ENCODE measurements around the gene FAN1. TPM values are rescaled to one million over a fixed set of nuclear protein-coding genes. Genes with fewer than 3 reads are reported as not detected.

FAN1 gene
- total RNA-seq, 1 experiment from 2014 or later: 21.5 TPM

DNA sequence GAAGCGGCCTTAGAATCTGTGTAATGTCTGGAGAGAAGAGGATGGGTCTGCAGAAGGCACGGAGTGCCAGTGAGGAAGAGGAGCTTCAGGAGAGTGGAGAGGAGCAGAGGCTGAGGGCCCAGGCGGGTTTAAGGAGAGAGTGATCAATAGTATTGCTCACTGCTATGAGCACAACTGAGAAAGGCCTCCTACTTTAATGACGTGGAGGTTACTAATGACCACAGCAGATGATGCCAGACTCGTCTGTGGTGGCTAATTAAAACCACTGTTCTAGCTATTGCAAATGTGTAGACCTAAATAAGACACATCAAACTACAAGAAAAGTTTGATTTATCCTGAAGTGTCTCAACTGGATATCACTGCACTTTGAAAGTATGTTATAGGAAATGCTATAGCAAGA is 54.5 kb downstream of the FAN1 start:
- H3K27me3 ChIP-seq: no peaks in the 10 kb centered on the region
- no peaks in the 10 kb centered on the region for H3K9me3 ChIP-seq (replicated peaks)
- H3K27ac ChIP-seq: no peak overlapping the region
- H3K4me3 ChIP-seq: no peak overlapping the region
- DNase-seq: no peak
- H3K4me1 ChIP-seq: peaks cover 3% of the 10 kb centered on the region; the same call in 1 of the 2 replicates
- H3K36me3 ChIP-seq: peaks cover 9% of the 10 kb centered on the region

DNA sequence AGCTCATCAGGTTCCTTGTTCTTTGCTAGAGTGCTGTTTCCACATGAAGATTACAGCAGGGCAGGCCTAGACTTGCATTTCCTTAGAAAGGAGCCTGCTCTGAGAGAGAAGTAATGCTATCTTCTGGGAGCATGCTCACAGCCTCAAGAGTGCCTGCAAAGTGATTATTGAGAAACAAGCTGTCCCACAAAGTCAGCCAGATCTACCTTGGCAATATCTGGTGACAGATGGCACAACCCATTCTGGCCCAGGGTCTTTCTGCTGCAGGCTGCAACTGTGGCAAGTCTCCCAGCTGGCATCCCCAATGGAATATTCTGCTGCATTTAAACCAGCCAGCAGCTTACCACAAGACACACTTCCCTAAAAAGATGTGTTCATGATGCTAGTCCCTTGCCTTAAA is 58.4 kb downstream of the FAN1 start:
- DNase-seq: no peak
- Histone ChIP-seq H3K4me1 (no peaks in the 10 kb centered on the region), H3K36me3 (peaks cover 8% of the 10 kb centered on the region), H3K27ac (no peak overlapping the region), H3K27me3 (no peaks in the 10 kb centered on the region), H3K9me3 (replicated peaks) (no peaks in the 10 kb centered on the region), H3K4me3 (no peak overlapping the region)

DNA sequence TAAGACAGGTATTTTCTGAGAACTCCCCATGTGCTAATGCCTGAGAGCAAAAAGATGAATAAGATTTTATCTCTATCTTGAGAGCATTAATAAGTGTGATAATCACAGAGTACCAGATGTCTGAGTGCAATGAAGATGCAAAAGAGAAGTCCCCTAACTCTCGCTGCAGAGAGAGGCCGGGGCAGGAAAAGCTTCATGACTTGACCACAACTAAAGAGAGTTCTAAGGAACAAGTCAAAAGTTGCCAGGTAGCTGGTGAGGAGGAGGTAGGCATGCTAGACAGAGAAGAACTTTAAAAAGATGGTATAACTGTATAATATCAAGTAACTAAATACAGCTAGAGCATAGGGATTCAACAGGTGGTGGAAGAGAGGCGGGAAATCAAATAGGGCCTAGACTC is 58.9 kb downstream of the FAN1 start:
- Histone ChIP-seq H3K27ac (no peak overlapping the region), H3K4me3 (no peak overlapping the region), H3K9me3 (replicated peaks) (no peaks in the 10 kb centered on the region), H3K27me3 (no peaks in the 10 kb centered on the region), H3K4me1 (no peaks in the 10 kb centered on the region), H3K36me3 (peaks cover 8% of the 10 kb centered on the region)
- no peak for DNase-seq

DNA sequence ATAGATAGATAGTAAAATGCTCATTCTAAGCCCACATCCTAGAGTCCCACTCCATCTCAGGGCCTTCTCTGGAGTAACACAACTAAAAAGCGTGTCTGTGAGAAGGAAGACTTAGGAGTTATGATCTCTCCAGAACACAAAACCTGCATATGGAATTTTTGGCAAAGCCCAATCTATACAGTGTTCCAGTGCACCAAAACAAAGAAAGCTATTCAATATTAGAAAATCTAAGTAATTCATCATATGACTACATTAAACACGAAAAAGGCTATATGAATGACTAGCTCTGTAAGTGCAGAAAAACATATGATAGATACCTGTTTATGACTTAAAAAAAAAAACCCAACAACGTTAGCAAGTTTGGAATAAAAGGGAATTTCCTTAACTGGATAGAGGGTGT is 60.0 kb downstream of the FAN1 start:
- Histone ChIP-seq H3K36me3 (peaks cover 3% of the 10 kb centered on the region; the same call in 1 of the 2 replicates), H3K27me3 (no peaks in the 10 kb centered on the region), H3K9me3 (replicated peaks) (no peaks in the 10 kb centered on the region), H3K27ac (no peak overlapping the region), H3K4me1 (no peaks in the 10 kb centered on the region), H3K4me3 (no peak overlapping the region)
- DNase-seq: no peak

DNA sequence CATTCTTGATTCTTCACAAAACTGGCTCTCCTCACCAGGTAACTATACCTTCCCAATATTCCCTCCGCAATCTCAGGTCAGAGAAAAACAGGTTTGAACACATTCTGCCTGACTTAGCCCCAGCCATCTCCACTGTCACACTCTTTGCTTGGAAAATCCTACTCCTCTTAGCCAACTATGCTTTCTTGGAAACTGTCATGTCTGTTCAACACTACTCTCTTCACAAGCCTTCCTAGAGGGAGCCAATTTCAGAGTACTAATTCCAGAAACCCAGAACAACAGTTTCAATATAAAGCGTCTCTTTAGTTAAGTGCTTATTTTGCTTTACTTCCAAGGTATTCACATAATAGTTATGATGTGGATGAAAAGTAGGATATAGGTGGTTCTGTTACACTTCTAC is 66.0 kb downstream of the FAN1 start:
- H3K4me1 ChIP-seq: no peaks in the 10 kb centered on the region
- no peak overlapping the region for H3K4me3 ChIP-seq
- no peaks in the 10 kb centered on the region for H3K9me3 ChIP-seq (replicated peaks)
- no peaks in the 10 kb centered on the region for H3K27me3 ChIP-seq
- DNase-seq: no peak
- no peak overlapping the region for H3K27ac ChIP-seq
- peaks cover 9% of the 10 kb centered on the region; the same call in 1 of the 2 replicates for H3K36me3 ChIP-seq

DNA sequence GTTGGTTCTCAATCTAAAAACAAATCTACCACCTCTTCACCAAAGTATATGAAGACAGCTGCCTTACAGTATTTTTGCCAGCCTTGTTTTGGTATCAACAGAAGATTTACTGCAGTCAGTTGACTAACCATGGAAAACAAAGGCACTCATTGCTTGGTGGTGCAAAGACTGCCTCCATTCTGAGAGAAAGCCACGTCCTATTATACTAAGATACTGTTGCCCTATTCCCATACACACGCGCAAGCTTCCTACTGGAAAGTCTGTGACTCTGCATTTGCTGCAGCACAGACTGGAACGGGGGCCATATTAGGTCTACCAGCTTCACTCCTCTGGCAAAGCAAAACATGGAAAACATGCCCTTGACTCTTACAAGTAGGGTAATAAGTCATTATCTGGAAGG is 69.7 kb downstream of the FAN1 start:
- peaks cover 5% of the 10 kb centered on the region; the same call in 1 of the 2 replicates for H3K36me3 ChIP-seq

DNA sequence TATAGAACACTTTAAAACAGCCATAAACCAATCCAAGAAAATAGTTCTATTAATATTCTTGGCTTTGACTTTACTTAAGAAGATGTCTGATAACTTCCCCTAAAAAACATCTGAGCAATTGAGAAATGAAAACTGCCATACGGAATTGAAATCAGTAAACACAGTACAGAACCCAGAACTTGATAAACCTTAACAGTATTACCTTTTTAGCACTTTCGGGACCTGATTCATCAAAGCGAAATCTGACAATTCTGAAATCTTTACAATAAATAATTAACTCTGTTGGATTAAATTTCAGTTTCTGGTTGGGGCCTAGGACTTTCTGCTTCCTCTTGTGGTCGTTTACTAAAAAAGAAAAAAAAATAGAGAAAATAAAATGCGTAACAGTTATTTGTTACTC is 70.4 kb downstream of the FAN1 start:
- Histone ChIP-seq H3K27ac (no peak overlapping the region), H3K4me1 (no peaks in the 10 kb centered on the region), H3K36me3 (peaks cover 5% of the 10 kb centered on the region; the same call in 1 of the 2 replicates), H3K4me3 (no peak overlapping the region), H3K27me3 (no peaks in the 10 kb centered on the region), H3K9me3 (replicated peaks) (no peaks in the 10 kb centered on the region)
- no peak for DNase-seq

More for the DNA sequence above, 69.7 kb downstream of the FAN1 start:
- no peaks in the 10 kb centered on the region for H3K27me3 ChIP-seq
- H3K4me3 ChIP-seq: no peak overlapping the region
- DNase-seq: no peak
- no peaks in the 10 kb centered on the region for H3K9me3 ChIP-seq (replicated peaks)
- no peak overlapping the region for H3K27ac ChIP-seq
- H3K4me1 ChIP-seq: no peaks in the 10 kb centered on the region

DNA sequence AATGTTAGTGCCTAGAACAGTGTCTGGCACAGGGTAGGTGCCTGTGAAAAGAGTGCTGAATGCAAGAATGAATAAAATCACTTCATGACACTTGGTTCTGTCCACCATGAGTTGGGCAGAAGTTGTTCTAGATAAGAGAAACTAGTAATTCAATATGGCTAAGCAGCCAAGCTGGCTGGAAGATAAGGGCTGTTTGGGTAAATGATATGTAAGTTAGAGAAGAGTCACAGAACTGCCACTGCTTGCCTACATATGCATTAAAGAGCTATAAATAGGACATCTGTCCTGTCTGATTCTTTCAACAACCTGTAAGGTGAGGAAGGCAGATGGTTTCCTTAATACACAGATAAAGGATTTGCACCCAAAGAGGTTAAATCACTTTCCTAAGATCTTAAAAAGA is 74.6 kb downstream of the FAN1 start:
- H3K27me3 ChIP-seq: no peaks in the 10 kb centered on the region

DNA sequence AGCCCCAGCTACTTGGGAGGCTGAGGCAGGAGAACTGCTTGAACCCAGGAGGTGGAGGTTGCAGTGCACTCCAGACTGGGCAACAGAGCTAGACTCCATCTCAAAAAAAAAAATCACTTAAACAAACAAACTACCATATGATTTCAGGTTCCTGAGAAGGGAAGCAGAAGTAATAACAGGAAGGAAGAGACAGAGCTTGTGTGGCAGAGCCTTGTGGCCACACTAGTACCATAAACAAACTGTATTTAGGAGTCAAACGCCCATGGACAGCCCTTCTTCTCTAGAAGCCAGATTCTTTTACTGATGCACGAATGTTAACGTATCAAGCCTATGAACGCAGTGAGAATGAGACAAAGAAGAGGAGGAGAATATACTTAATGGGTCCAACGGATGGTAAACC is 75.7 kb downstream of the FAN1 start:
- Histone ChIP-seq H3K9me3 (replicated peaks) (no peaks in the 10 kb centered on the region), H3K4me1 (no peaks in the 10 kb centered on the region), H3K27ac (no peak overlapping the region), H3K4me3 (no peak overlapping the region), H3K27me3 (no peaks in the 10 kb centered on the region), H3K36me3 (no peaks in the 10 kb centered on the region)
- DNase-seq: no peak

More for the DNA sequence above, 74.6 kb downstream of the FAN1 start:
- Histone ChIP-seq H3K4me1 (no peaks in the 10 kb centered on the region), H3K36me3 (peaks cover 5% of the 10 kb centered on the region; the same call in 1 of the 2 replicates), H3K9me3 (replicated peaks) (no peaks in the 10 kb centered on the region), H3K4me3 (no peak overlapping the region), H3K27ac (no peak overlapping the region)
- DNase-seq: no peak

DNA sequence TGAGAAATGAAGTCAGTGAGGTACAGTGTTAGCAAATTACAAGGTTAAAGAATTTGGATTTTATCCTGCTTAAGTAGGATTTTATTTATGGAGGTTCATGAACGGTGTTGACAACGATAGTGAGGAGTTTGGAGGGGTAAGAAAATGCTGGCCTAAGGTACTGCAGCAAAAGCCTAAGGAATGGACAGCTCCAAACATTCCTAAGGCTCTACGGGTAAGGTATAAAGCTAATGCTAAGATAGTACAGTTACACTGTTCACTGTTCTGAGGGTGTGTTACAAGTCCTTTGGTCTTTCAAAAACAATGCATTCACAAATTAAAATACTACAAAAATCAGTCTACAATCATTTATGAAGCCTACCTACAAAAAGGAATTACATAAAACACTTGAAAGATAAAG is 80.4 kb downstream of the FAN1 start:
- Histone ChIP-seq H3K4me1 (no peaks in the 10 kb centered on the region), H3K9me3 (replicated peaks) (no peaks in the 10 kb centered on the region), H3K4me3 (no peak overlapping the region), H3K27me3 (no peaks in the 10 kb centered on the region), H3K27ac (no peak overlapping the region), H3K36me3 (no peaks in the 10 kb centered on the region)
- DNase-seq: no peak

DNA sequence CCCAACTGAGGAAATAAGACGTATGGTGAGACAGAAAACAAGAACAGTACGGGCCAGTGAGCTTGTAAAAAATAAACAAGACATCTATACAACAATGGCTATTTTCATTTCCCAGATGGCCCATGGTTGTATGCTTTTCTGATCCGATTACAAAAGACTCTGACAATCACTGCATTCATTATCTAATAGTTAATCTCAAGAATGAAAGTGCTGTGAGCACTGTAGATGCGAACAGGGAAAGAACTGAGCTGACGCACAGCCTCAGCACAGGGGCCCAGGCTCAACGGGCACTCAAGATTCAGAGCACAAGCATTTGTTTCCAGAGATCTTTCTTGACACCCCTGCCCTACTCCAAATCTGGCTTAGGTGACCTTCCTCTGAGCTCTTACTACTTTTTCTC is 80.8 kb downstream of the FAN1 start:
- no peaks in the 10 kb centered on the region for H3K9me3 ChIP-seq (replicated peaks)
- DNase-seq: no peak
- H3K36me3 ChIP-seq: no peaks in the 10 kb centered on the region
- H3K27me3 ChIP-seq: no peaks in the 10 kb centered on the region
- H3K27ac ChIP-seq: no peak overlapping the region
- no peak overlapping the region for H3K4me3 ChIP-seq
- no peaks in the 10 kb centered on the region for H3K4me1 ChIP-seq

DNA sequence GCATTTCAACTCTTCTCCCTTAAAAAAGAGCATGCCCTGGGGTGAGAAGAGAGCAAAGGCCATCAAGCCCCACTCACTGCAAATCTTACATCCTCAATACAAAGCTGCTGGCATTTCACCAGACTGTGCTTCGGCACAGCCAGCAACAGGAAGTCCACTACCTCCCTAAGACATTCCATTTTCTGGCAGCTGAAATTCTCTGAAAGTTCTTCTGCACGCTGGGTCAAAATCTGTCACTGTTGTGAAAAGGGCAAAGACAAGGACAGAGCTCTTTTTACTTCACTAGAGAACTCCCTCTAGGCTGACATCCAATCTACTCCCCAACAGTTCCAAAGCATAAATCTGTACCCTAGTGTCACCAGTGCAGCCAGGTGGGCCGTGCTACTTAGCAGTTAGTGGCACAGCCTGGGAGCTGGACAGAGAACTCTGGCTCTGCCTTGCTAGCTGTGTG is 81.4 kb downstream of the FAN1 start:
- Histone ChIP-seq H3K27ac (no peak overlapping the region), H3K4me3 (no peak overlapping the region), H3K27me3 (no peaks in the 10 kb centered on the region), H3K4me1 (peaks cover 4% of the 10 kb centered on the region), H3K9me3 (replicated peaks) (no peaks in the 10 kb centered on the region), H3K36me3 (no peaks in the 10 kb centered on the region)
- no peak for DNase-seq

DNA sequence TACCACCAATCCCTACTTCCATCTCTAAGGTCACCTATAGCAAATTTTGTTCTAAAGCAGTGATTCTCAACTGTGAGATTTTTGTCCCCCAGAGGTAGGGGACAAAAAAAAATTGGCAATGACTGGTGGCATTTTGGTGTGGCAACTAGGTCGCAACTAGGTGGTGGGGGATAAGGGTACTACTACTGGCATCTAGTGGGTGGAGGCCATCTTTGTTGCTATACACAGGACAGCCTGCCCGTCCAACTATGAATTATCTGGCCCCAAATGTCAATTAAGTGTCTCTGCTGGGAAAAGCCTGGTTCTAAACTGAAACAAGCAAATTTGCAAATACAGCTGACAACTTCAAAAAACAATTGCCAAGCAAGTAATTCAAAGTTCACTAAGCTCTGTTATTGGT is 86.3 kb downstream of the FAN1 start:
- no peaks in the 10 kb centered on the region for H3K36me3 ChIP-seq
- DNase-seq: peak in 1 of 2 experiments; percentile 13
- H3K27me3 ChIP-seq: no peaks in the 10 kb centered on the region
- peak overlapping the region; percentile 92 for H3K4me3 ChIP-seq
- H3K9me3 ChIP-seq (replicated peaks): no peaks in the 10 kb centered on the region
- H3K27ac ChIP-seq: no peak overlapping the region
- H3K4me1 ChIP-seq: peaks cover 5% of the 10 kb centered on the region

DNA sequence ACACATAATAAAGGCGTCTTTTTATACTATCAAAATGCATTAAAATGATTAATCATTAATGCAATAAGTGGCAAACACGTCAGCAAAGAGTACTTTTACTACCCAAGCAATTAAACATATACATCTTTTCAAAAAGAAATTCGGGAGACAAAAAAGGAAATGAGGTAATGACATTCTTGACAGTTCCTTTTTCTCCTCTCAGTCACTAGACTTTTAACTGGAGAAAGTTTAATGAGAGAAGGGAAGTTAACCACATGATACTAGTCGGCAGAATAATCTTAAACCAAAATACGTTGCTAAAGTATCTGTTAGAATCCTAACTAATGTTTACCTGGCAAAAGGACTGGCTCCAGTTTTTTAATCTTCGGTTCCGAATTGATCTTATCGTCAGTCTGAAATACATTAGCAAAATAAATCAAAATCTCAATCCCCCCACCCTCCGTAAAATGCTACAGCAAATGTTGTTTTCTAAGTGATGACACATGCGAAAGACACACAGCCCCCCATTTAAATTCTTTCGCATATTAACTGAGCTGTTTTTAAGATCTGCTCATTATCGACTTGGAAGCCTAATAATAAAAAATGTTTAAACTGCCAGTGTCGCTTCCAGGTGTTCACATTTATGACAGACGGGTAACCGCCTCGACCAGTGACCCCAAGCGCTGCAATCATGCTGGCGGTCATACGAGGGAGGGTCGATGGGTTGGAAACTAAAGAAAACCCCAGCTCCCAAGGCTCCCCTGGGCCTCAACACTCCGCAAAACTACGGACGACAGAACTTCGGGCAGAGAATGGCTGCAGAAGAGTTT is 86.9 kb downstream of the FAN1 start:
- DNase-seq: peak in 1 of 2 experiments; percentile 10
- H3K27ac ChIP-seq: peak overlapping the region; percentile 67
- no peaks in the 10 kb centered on the region for H3K9me3 ChIP-seq (replicated peaks)
- H3K27me3 ChIP-seq: no peaks in the 10 kb centered on the region
- peaks cover 5% of the 10 kb centered on the region for H3K4me1 ChIP-seq
- H3K36me3 ChIP-seq: no peaks in the 10 kb centered on the region
- H3K4me3 ChIP-seq: peak overlapping the region; percentile 92

DNA sequence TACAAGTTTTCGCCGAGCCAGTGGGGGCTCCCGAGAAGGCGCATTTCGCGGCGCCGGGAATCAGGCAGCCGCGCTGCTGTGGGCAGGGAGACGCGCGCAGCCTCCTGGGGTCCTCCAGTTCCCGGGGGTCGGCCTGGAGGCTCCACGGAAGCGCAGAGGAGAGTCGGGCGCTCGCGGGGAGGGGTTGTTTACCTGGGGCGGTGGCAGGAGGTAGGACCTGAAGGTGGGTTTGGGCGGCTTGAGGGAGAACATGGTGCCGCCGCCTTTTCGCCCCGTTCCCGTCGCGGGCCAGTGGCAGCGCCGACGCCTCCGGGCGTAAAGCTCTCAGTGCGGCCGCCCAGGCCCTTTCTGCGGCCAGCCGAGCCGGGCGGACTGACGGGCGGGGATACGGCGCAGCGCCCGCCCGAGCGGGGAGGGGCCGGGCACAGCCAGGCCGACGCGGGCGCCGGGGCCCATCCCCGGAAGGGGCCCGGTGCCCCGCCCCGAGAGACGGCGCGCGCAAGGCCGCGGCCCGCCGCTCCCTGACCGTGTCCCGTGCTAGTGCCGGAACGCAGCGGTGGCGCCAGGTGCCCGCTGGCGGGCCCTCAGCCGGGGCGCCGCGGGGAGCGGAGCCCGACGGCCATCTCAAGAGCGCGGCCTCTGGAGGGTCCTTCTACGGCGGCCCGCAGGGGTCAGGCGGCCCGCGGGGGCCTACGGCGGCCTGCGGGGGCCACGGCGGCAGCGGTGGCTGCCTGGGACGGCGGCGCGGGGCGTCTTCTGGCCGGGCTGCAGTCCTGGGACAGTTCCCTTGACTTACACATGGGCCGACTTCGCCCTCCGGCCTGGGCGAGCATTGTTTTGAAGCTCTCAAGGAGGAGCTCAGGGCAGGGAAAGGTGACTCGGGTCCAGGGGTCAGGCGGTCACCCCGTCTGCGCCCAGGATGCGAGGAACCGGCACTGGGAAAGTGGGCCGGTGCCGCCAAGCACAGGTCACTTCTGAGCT is 87.8 kb downstream of the FAN1 start, which contains the start of gene MTMR10:
Gene MTMR10 (minus strand): TSS at position 374 of the 981 bp plus-strand sequence. CDS start 122 bp downstream, at position 252.
- Histone ChIP-seq H3K36me3 (no peaks in the 10 kb centered on the region), H3K4me1 (peaks cover 5% of the 10 kb centered on the region)
- peak; percentile 78 to 85 for DNase-seq

More for the DNA sequence above, 87.8 kb downstream of the FAN1 start, which contains the start of gene MTMR10:
- H3K4me3 ChIP-seq: peak within 1 kb of the TSS; percentile 92
- H3K27me3 ChIP-seq: no peaks in the 10 kb centered on the region
- H3K9me3 ChIP-seq (replicated peaks): no peaks in the 10 kb centered on the region
- peak within 1 kb of the TSS; percentile 67 for H3K27ac ChIP-seq
